AG04449 (cell line): Measurements from ENCODE around the gene SP3.

Experiments
- CTCF ChIA-PET: fragments of 350-600 bp; formaldehyde crosslinking; extraction: SDS; loops from one replicate; lab custom pipeline; 2021; ENCODE audit warnings: antibody characterized with exemption; lab: Yijun Ruan, JAX
- POLR2A ChIA-PET: fragments of 400-600, 350-600 bp; formaldehyde crosslinking; extraction: SDS; loops from one replicate; lab custom pipeline; 2020; ENCODE audit warnings: antibody characterized with exemption, inconsistent platforms; lab: Yijun Ruan, JAX
- DNase-seq: peaks from one replicate; pipeline ENCODE4 v3.0.0-alpha.2; 2010; ENCODE audit warnings: low read depth, low spot score
- H3K4me3 ChIP-seq: 2 replicates; pipeline ENCODE4 v1.5.1; 2011; ENCODE audit warnings: low read depth, mild to moderate bottlenecking, control low read depth, low read length
- CTCF ChIP-seq: IDR thresholded peaks from one replicate; pipeline ENCODE4 v1.5.1; 2011; ENCODE audit warnings: mild to moderate bottlenecking, moderate library complexity, low read length, control low read depth, inconsistent platforms; ENCODE audit not compliant: insufficient read depth; ENCODE audit errors: missing control alignments

SP3 gene

DNA sequence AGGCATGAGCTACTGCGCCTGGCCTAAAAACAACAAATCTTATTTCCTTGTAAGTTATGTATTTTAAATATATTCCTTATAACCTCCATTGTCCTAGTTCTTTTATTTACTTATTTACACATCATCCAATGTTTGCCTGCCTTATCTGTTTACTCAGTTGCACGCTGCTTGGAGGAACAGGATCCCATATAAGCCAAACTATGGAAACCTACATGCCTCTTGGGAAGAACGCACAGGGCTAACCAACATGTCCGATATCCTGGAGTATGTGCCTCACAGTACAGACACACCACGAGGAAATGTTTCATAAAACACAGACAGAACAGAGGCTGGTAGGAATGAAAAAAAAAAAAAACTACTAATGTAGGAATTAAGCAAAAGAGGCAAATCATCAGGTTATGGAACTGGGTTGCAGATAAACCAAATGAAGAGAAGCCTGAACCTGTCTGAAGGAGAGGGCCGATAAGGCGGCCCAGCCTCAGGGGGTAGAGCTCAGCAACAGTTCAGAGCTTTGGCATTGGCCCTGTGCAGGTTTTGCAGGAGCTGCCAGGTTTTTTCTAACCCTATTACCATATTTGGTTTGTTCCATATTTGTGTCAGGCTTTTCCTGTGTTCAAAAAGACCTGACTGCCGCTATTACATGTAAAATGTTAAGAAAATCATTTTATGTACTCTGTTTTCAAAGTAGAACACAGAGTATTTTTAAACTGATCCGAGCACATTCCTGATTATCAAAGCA lies 19.9 kb upstream of the SP3 start:
- no peak overlapping the region for H3K4me3 ChIP-seq
- POLR2A ChIA-PET: no interaction called here
- DNase-seq: no peak
- CTCF ChIA-PET: no interaction called here
- TF ChIP-seq CTCF: no peak

DNA sequence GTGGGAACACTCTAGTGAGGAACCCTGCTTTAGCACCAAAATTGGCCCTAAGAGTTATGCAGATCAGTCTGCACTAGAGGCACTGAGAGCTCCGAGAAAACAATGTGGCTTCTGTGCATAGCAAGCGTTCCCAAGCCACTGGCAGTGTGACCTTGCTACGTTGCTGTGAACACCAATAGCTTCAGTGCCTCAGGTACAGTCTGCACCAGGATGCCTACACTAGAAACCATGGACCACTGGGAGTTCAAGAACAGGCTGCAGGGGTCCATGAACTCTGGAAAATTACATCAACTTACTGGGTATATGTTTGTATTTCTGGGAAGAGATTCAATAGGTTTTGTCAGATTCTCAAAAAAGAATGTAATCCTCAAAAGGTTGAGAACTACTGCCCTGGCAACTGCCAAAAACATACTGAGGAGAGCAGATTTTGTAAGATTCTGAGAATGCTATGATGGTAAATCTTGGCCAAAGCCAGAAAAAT lies 18.3 kb upstream of the SP3 start:
- no peak for DNase-seq
- ChIA-PET POLR2A (no interaction called here), CTCF (interaction anchor here (1.2 kb wide), 1 partner anchor 57 kb away, joined by 3 read pairs; no protein-coding TSS in a partner anchor)
- H3K4me3 ChIP-seq: no peak overlapping the region
- TF ChIP-seq CTCF: no peak

DNA sequence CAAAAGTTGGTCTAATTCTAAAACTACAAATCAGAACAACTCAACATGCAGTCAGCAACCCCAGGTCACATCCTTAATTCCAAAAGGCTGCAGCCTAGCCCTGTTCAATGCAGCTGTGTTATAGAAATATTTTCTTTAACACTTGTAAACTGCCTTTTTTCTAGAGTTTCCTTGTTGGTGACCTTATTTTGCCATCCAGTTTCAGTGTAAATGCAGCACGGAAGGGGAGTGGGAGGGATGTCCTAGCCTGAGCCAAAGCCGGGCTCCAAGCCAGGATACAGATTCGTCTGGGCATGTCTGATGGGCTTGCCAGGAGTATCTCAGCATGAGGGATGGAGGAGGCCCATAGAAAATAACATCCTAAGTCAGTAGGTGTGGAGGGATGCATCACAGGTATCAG lies 17.7 kb upstream of the SP3 start:
- CTCF ChIA-PET: interaction anchor here (1.2 kb wide), 1 partner anchor 58 kb away, joined by 3 read pairs; no protein-coding TSS in a partner anchor
- no peak for TF ChIP-seq CTCF
- no peak for DNase-seq
- POLR2A ChIA-PET: interaction anchor here (0.8 kb wide), 1 partner anchor 19 kb away, joined by 4 read pairs; no protein-coding TSS in a partner anchor
- H3K4me3 ChIP-seq: no peak overlapping the region

- DNase-seq: no peak
- ChIA-PET CTCF (interaction anchor here (1.1 to 1.5 kb wide), 3 partner anchors 10 to 95 kb away, joined by 3 read pairs; no protein-coding TSS in a partner anchor), POLR2A (interaction anchor here (0.8 kb wide), 1 partner anchor 18 kb away, joined by 4 read pairs; no protein-coding TSS in a partner anchor)
- H3K4me3 ChIP-seq: no peak overlapping the region
- TF ChIP-seq CTCF: no peak
These were observed 17.1 kb upstream of the SP3 start for GRCh38 chr2:173982182-173982714.

- DNase-seq: no peak
- H3K4me3 ChIP-seq: no peak overlapping the region
- ChIA-PET POLR2A (no interaction called here), CTCF (interaction anchor here (1.1 to 1.5 kb wide), 3 partner anchors 10 to 95 kb away, joined by 3 read pairs; no protein-coding TSS in a partner anchor)
- TF ChIP-seq CTCF: no peak
These were observed 16.3 kb upstream of the SP3 start for GRCh38 chr2:173981520-173981919.

DNA sequence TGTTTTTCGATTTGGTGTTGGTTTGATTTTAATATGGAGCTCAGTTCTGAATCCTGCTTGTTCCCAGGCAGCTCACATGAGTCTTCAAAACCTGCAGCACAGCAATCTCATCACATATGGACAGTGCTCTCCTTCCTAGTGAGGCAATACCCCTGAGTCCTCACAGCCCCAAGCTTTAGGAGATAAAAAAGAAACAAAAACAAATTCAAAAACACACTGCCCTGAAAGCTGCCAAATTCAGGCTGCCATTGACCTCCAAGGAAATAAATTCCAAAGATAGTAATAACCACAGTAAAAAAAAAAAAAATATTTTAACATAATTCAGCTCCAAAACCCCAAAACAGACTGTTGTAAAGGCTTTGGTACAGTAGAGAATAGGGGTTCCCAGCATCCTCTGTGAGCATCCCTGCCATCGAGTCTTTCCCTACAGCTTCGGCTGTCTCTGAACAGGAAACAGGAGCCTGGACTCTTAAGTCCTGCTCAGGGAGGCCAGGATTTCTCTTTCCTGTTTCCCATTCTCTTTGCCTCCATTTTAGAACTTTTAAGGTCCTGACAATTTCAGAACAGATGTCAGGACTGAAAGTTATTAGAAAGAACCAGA lies 14.7 kb upstream of the SP3 start:
- CTCF ChIA-PET: interaction anchor here (1.0 kb wide), 1 partner anchor 10 kb away, joined by 3 read pairs; no protein-coding TSS in a partner anchor
- POLR2A ChIA-PET: no interaction called here
- no peak overlapping the region for H3K4me3 ChIP-seq
- TF ChIP-seq CTCF: no peak
- no peak for DNase-seq
